HG03103 (cell line): Measurements from ENCODE around the gene TRIP13.
"Not testable (repeated sequence)": the region's sequence is repeated elsewhere in the genome, so short reads cannot be mapped to it uniquely, and the experiment has no call there.

Experiments used
- ATAC-seq: cut with Tn5 transposase; IDR thresholded peaks from one replicate; pipeline ENCODE4 v1.9.1; 2021; ENCODE audit warnings: low read depth; ENCODE audit not compliant: unreplicated experiment

TRIP13 gene

DNA sequence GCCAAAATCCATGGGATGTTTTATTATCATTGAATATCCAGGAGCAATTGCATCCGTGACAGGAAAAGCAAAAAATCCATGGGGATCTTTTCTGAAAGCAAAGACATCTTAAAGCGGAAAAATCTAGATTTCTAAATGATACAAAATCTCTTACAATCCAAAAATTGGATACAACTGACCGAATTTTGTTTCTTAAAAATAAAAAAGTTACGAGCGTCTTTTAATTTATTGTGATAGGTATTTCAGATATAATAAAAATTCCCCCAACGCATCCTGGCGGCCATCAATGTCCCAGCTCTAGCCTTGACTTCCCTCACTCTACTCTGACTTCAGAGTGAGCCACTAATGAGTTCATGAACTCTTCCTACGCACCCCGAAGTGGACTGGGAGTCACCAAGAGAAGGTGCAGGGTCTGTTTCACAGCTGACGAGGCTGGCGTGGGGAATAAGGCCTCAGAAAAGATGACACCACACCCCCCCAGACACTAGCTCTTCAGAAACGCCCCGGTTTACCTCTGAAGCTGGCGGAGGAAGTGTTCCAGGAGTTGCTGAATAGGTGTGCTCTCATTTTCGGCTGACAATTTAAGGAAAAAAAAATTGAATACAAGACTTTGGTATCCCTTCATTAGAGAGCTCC is 3.5 kb upstream of the TRIP13 start:
- no peak for ATAC-seq

DNA sequence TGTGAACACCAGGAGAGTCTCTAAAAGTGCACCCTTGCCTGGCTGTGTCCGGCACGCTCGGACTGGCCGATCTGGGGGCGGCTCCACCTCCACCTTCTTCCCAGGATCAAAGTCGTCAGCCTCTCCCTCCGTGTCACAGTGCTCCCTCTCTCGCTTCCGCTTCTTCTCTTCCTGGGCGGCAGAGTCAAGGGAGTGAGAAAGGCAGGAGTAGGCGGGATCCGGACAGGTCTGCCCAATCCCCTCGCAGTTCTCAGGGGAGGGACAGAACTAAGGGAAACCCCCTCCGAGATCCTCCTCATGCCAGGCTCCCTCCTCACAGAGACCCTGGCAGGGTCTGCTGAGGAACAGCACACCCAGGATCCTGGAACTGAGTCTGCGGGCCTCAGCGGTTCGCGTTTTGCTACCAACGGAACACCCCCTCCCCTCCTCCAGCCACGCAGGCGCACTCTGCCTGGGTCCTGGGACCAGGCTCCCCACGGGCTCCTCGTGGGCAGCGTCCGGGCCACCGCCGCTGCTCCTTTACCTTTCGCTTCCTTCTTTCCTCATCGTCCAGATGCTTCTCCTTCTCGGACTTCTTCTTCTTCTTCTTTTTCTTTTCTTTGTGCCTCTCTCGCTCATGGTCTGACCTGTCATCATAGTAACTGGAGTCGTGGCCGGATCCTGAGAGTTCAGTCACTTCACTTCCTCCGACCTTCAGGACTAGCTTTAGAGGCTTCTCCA is 1.4 kb upstream of the TRIP13 start:
- no peak for ATAC-seq

DNA sequence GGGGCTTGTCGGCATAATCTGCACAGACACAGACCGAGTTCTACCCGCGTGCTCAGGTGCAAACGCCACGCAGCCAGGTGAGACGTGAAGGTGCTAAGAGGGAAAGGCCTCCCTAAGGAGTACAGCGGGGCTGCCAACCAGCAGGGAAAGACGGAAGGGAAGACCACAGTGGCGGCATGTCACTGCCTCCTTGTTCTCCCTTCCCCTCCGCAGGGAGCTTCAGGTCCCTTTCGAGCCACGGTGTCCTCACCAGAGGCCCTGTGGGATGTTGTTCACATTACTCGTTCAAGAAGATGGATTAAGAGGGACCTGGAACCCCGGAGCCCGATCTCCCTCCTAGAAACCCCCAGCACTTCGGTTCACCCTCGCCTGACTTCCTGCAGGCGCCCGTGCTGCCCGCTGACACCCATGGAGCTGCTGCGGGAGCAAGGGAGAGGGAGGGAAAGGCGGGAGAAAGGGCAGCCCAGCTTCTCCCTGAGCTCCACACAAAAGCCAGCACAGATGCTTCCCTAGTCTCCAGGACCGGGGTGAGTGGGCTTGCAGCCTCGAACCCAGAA is 769 bp upstream of the TRIP13 start:
- ATAC-seq: no peak

DNA sequence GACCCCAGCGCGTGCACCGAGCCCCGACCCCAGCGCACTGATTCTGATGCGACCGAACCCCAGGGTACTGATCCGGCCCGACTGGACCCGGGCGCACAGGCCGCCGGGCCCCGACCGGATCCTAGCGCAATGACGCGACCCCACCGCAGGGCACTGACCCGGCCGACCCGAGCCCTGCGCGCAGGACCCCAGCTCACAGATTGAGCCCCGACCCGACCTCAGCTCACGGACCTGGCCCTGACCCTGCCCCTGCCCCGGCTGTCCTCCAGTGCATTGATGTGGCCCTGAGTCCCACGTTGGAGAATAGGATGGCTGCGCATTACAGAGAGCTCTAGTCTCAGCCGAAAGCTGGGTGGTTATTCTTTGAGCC is 438 bp downstream of the TRIP13 start:
- ATAC-seq: peak; percentile 16

DNA sequence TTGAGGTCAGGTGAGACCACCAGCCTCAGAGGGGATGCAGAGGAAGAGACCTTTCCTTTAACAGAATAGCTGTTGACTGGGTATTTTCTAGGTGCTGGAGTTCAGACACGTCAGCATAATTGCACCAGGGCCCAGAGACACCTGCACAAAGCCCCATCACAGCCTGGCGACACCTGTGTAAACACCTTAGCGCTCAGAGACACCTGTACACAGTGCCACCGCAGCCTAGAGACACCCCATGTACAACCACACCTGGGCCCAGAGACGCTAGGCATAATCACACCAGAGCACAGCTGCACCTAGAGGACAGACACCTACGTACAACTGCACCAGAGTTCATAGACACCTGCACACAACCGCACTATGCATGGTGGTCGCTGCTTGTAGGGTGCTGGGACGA is 1.0 kb downstream of the TRIP13 start:
- no peak for ATAC-seq

DNA sequence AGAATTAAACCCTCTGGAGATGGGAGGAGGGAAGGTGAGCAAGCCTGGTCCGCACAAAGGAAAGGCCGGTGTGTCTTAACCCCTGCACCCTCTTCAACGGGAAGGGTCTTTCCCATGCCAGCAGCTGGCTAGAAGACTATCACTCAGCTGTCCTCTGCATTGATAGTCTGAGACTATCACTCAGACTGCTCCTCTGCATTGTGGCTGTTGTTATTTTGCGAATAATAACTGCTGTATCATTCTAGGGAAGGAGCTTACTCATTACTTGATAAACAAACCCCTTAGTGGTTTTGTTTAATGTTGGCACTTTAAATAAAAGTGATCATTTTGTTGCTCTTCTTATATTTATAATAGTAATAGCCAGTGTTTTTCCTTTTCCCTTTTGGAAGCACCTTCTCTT is 8.1 kb downstream of the TRIP13 start:
- no peak for ATAC-seq

DNA sequence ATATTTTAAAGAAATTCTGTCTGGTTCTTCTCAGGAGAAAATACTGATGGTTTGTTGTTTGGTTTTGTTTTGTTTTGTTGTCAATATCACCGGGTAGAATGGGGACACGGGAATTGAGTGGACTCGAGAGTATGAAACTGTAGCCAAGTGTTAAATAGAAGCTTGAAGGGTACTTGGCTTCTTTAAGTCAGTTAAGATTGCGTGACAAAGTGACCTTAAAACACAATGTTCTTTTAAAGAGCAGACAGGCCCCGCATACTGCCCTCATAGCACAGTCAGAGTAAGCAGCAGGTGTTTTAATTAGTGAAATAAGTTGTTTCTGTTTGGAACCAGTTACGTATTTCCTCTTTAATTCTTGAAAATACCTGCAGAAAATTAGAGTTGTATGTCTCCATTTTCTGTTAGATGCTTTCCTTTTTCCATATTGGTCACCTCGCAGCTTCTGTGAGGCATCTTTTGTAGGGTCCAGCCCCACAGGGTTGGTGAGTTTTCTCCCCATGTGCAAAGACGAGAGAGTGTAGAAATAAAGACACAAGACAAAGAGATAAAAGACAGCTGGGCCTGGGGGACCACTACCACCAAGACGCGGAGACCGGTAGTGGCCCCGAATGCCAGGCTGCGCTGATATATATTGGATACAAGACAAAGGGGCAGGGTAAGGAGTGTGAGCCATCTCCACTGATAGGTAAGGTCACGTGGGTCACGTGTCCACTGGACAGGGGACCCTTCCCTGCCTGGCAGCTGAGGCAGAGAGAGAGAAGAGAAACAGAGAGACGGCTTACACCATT is 9.6 kb downstream of the TRIP13 start:
- ATAC-seq: no peak

DNA sequence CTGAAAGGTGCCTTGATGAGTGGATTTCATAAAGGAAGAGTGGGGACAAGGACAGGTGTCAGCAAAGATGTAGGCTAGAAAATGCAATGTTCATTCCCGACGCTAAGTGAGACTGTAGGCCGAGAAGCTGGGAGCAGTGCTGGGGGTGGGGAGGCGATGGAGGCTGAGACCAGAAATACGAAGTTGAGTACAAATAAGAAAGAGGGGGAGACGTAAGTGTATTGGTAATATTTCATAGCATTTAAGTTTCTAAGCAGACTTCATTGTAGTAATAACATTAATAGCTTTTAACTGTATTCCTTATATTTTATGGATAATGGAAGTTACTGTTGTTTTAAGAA is 11.0 kb downstream of the TRIP13 start:
- no peak for ATAC-seq

DNA sequence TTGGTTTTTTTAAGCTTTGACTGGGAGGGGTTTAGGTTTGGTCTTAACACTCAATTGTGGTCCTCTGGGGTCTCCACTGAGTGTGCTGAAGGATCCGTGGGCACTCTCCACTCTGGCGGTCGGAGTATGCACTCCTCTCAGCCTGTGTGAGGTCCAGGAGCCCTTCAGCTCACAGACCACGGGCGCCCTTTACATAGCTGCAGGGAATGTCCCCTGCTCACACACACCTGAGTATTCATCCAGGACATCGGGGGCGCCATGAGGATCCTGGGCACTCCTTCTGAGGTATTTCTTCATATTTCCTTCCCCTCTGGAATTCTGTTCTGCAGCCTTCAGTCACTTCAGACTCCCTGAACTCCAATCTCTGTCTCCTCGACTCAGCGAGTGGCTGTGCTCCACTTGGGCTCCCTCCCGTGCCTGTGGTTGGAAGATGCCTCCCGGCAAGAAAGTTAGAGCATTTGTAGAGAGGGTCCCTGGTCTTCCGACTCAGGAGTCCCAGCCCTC is 12.5 kb downstream of the TRIP13 start:
- no peak for ATAC-seq

DNA sequence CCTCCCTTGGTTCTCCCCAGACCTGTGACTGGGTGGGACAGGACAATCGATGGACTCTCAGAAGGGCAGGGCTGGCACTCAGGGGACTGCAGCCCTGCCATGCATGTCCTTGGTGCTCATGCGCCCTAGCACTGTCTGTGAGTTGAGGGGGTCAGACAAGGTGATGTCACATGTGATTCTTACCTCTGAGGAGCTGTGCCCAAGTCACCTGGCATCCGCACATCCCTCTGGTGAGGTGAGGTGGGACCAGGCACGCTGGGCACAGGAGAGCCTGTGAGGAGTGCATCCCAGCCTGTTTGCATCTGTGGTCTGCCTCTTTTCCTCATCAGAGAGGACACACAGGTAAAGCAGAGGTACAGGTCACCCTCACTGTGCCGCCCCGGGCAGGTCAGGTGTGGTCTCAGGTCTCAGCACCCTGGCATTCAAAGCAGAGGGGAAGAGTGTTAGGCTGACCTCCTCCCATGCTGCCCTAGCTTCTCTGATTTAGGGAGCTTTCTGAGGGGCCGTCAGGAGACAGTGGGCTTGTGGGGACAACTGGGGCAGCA is 14.8 kb downstream of the TRIP13 start:
- no peak for ATAC-seq

DNA sequence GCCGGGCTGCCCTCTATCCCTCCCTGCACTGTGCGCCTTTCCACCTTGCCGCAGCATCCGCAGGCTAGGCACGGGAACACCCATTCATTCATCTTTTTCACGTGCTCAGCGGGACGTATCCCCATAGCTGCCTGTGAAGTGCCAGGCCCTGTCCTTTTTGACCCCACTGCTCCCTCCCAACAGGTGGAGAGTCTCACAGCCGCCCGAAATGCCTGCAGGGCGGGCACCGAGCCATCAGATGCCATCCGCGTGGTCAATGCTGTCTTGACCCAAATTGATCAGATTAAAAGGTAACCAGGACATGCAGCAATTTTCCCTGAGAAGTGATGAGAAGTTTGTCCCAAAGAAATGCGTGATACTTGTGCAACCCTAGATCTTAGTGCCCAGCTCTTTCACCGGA is 15.5 kb downstream of the TRIP13 start:
- ATAC-seq: no peak

DNA sequence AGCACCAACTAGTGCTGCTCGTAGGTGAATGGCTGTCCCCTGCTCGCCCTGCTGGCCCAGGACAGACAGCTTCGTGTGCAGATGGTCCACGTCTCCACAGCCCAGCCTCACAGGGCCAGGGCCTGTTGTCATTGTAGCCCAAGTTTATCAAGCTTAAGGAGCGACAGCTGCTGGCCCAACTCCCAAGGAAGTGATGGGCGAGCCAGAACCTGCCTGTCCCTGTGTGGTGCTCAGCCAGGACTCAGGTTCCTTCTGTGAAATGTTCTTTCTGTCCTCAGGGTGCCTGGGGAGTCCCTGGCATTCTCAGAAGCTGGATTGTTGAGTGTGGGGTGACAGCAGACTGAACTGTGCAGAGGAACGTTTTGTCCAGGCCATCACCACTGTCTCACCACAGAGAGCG is 16.4 kb downstream of the TRIP13 start:
- no peak for ATAC-seq

DNA sequence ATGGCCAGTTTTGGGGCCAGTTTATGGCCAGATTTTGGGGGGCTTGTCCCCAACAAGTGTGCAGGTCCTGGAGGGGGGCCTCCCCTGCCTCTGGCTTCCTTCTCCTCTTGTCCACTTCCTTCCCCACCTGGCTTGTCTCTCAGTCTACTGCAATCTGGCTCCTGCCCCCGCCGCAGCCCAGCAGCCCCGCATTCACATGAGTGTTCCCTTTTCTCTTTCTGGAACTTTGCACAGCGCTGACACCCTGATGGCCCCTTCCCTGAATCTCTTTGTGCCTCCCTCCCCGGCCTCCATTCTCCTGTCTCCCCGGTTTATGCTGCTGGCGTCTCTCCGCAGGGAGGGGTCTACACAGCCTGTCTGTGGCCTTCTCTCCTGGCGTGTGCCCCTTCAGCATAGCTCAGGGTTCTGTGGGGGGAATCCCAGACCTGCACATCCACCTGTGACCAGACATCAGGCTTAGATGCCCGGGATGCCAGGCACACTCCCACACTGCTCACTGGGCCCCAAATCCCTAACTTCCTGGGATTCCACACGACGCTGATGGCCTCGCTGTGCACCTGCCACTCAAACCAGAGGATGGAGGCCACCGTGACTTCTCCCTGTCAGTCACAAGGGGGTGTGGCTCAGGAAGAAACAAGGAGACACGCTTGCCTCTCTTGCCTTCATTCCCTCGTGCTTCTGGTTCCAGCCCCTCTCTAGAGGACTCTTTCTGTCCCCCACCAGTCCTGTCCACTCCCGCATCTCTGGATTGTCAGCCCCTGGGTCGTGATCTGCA is 17.5 kb downstream of the TRIP13 start:
- no peak for ATAC-seq

DNA sequence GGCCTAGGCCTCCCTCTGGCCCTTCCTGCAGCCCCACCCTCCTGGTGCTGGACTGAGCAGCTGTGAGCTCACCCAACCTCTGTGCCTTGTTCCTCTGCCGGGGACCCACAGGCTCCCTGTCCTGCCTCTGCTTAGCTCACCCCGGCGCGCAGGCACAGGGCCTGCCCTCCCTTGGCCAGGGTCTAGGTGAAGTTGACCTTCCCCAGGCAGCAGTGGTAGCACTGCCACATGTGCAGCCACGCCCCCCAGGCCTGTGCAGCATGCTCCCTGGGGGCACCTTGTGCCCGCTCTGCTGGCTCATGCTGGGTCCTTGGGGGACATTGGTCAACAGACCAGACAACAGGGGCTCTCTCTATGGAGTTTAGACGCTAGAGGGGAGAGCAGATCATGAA is 18.1 kb downstream of the TRIP13 start:
- ATAC-seq: no peak

DNA sequence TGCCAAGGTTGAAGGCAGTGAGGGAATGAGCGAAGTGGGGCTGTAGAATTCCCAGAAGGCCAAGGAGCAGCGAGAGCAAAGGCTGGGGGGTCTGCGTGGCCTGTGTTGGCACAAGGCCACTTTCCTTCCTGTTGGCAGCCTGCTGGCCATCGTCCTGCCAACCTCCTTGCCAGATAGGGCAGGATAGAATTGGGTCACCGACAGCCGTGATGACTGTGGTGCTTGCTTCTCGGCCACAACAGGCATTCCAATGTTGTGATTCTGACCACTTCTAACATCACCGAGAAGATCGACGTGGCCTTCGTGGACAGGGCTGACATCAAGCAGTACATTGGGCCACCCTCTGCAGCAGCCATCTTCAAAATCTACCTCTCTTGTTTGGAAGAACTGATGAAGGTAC is 18.9 kb downstream of the TRIP13 start:
- no peak for ATAC-seq

DNA sequence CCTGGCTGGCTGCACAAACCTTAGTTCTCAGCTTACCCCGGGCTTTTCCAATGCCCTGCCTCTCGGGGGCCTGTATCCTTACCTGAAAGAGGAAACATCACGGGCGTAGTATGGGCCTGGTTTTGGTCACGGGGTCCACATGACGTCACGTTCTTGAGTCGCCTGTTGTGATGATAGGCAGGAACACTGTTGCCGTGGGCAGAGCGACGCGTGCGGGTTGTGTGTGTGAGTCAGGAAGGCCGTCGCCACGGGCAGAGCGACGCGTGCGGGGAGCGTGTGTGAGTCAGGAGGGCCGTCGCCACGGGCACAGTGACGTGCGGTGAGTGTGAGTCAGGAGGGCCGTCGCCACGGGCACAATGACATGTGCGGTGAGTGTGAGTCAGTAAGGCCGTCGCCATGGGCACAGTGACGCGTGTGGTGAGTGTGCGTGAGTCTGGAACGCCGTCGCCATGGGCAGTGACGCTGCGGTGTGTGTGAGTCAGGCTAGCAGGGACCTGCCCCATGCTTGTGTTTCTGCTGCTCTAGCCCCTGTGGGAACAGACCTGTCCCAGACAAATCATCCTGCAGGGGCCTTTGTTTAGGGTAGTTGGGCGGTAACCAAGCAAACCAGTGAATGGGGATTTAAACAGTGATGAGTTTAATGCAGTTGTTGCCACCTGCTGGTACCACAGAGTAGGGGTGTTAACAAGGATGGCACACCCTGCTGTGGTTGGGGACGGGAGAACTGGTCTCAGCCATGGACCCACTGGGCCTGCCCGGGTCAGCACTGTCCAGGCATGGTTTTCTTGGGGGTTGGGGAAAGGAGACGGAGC is 19.8 kb downstream of the TRIP13 start:
- ATAC-seq: no peak

DNA sequence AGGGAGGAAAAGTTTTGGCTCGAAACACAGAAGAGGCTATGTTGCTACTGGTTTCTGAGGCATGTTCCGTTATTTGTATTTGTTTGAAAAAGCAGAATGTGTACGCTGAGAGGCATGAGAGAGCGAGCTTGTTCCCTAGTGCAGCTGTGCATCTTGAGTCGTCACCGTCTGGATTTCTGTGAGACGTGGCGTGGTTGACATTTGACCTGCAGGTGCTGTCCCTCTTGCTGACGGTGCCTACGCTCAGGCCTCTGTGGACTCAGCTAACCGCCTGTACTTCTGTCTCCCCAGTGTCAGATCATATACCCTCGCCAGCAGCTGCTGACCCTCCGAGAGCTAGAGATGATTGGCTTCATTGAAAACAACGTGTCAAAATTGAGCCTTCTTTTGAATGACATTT is 21.5 kb downstream of the TRIP13 start:
- ATAC-seq: no peak

DNA sequence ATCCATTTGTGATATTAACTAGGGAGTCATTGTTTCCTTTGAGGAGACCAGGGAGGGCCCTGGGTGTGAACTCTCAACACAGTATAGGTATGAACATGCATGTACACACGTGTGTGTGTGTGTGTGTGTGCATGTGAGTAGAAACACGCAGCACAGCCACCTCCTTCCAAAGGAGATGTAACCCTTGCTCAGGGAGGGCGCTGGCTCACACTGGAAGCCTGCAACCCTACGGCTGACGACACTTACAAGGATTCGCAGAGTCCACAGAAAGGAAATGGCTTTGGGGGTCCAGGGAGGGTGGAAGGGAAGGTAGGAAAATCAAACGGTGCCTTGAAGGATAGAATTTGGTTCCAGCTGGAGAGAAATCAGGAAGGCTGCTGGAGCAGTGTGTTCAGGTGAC is 21.9 kb downstream of the TRIP13 start:
- ATAC-seq: no peak

DNA sequence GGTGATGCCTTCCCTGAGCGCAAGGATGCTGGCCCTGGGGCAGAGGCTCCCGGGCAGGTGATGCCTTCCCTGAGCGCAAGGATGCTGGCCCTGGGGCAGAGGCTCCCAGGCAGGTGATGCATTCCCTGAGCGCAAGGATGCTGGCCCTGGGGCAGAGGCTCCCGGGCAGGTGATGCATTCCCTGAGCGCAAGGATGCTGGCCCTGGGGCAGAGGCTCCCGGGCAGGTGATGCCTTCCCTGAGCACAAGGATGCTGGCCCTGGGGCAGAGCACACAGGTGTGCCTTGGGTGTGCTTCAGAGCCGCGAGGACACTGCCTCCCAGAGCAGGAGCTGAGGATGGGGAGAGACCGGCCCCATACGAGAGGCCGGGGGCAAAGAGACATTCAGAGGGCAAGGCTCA is 22.7 kb downstream of the TRIP13 start:
- ATAC-seq: not testable (repeated sequence)

DNA sequence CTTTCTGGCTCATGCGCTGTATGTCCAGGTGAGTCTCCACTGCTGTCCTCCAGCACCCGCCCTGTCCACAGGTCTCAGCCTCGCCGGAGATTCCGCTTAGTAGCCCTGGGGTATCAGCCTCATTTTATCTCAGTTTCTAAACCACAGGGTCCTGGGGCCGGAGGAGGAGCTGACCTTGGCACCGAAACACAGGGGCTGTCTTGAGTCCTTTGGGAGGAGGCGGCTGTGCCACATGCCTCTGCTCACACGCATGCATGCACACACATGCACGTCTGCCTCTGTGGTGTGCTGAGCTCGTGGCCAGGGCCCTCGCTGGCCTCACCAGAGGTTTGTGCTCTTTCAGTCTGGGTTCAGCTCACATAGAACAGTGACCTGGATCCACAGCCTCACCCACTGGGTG is 23.3 kb downstream of the TRIP13 start:
- ATAC-seq: no peak
